Measurements from ENCODE around the gene ID3.
A peak's percentile ranks its signal among the peaks of the same experiment; 100 is the strongest.

The ID3 gene

GRCh38 chr1:23555986-23556634, 3.2 kb downstream of the ID3 start:
- no peak overlapping the region for H3K4me3 ChIP-seq (ENCODE audit: low read depth, low read length)

GRCh38 chr1:23555270-23555985, 3.9 kb downstream of the ID3 start:
- TF ChIP-seq MAX (IDR thresholded peaks at IDR 0.05; ENCODE audit: low read depth, low read length) (no peak), CTCF (IDR thresholded peaks at IDR 0.05; ENCODE audit: low read depth, low read length) (no peak), MYC (IDR thresholded peaks at IDR 0.05; ENCODE audit: low read depth, low read length) (no peak)
- H3K4me3 ChIP-seq (ENCODE audit: low read depth, low read length), result peak overlapping the region; percentile 48
- DNase-seq (ENCODE audit: low read depth), result no peak

More at GRCh38 chr1:23555986-23556634, 3.2 kb downstream of the ID3 start:
- TF ChIP-seq POLR2A (IDR thresholded peaks at IDR 0.05; ENCODE audit: extremely low read depth, insufficient read length) (no peak), CTCF (IDR thresholded peaks at IDR 0.05; ENCODE audit: low read depth, low read length) (no peak), MAX (IDR thresholded peaks at IDR 0.05; ENCODE audit: low read depth, low read length) (no peak), MYC (IDR thresholded peaks at IDR 0.05; ENCODE audit: low read depth, low read length) (no peak)
- DNase-seq (ENCODE audit: low read depth), result no peak

GRCh38 chr1:23554481-23555269, 4.6 kb downstream of the ID3 start:
- TF ChIP-seq CTCF (IDR thresholded peaks at IDR 0.05; ENCODE audit: low read depth, low read length) (peak; percentile 24), POLR2A (IDR thresholded peaks at IDR 0.05; ENCODE audit: extremely low read depth, insufficient read length) (no peak), MAX (IDR thresholded peaks at IDR 0.05; ENCODE audit: low read depth, low read length) (peak; percentile 85), MYC (IDR thresholded peaks at IDR 0.05; ENCODE audit: low read depth, low read length) (no peak; the same call in 1 of the 2 replicates)
- H3K4me3 ChIP-seq (ENCODE audit: low read depth, low read length), result peak overlapping the region; percentile 48
- DNase-seq (ENCODE audit: low read depth), result peak; percentile 72

GRCh38 chr1:23554127-23554480, 5.2 kb downstream of the ID3 start:
- TF ChIP-seq MYC (IDR thresholded peaks at IDR 0.05; ENCODE audit: low read depth, low read length), result no peak
- TF ChIP-seq POLR2A (IDR thresholded peaks at IDR 0.05; ENCODE audit: extremely low read depth, insufficient read length), result no peak
- TF ChIP-seq MAX (IDR thresholded peaks at IDR 0.05; ENCODE audit: low read depth, low read length), result no peak
- no peak for TF ChIP-seq CTCF (IDR thresholded peaks at IDR 0.05; ENCODE audit: low read depth, low read length)
- peak overlapping the region; percentile 21 for H3K4me3 ChIP-seq (ENCODE audit: low read depth, low read length)

GRCh38 chr1:23553231-23554126, 5.8 kb downstream of the ID3 start:
- no peak overlapping the region for H3K4me3 ChIP-seq (ENCODE audit: low read depth, low read length)
- TF ChIP-seq MAX (IDR thresholded peaks at IDR 0.05; ENCODE audit: low read depth, low read length) (no peak), MYC (IDR thresholded peaks at IDR 0.05; ENCODE audit: low read depth, low read length) (no peak), POLR2A (IDR thresholded peaks at IDR 0.05; ENCODE audit: extremely low read depth, insufficient read length) (no peak), CTCF (IDR thresholded peaks at IDR 0.05; ENCODE audit: low read depth, low read length) (no peak)
- DNase-seq (ENCODE audit: low read depth), result no peak

More at GRCh38 chr1:23554127-23554480, 5.2 kb downstream of the ID3 start:
- no peak for DNase-seq (ENCODE audit: low read depth)

Measured in NB4 (cell line).